DMS 273 treated with DMSO at 0.1 percent for 48 hours (cell line): ENCODE data around the gene ZNF700.
"Not testable (repeated sequence)": the region's sequence is repeated elsewhere in the genome, so short reads cannot be mapped to it uniquely, and the experiment has no call there.

ENCODE experiments used
- DNase-seq: peaks from one replicate; lab custom pipeline; 2025; lab: John Stamatoyannopoulos, UW

ZNF700 gene

GRCh38 chr19:11941361-11941887, 16.5 kb downstream of the ZNF700 start:
- not testable (repeated sequence) for DNase-seq

- no peak for DNase-seq
These were observed 17.3 kb downstream of the ZNF700 start for GRCh38 chr19:11942008-11942842.

GRCh38 chr19:11942843-11943108, 17.9 kb downstream of the ZNF700 start:
- DNase-seq = no peak

GRCh38 chr19:11944656-11945055, 19.7 kb downstream of the ZNF700 start:
- DNase-seq = no peak

GRCh38 chr19:11948646-11949045, 23.7 kb downstream of the ZNF700 start:
- no peak for DNase-seq

- no peak for DNase-seq
These were observed 24.3 kb downstream of the ZNF700 start for GRCh38 chr19:11949201-11949600.

- not testable (repeated sequence) for DNase-seq
These were observed 24.7 kb downstream of the ZNF700 start for GRCh38 chr19:11949614-11950080.

GRCh38 chr19:11950312-11950711, 25.4 kb downstream of the ZNF700 start:
- no peak for DNase-seq

- DNase-seq = peak; percentile 30
These were observed 38.9 kb downstream of the ZNF700 start for GRCh38 chr19:11963566-11964355.

GRCh38 chr19:11964496-11964857, 39.6 kb downstream of the ZNF700 start:
- no peak for DNase-seq

- DNase-seq = peak; percentile 51
These were observed 40.1 kb downstream of the ZNF700 start, which contains the start of gene ZNF763 for GRCh38 chr19:11964858-11965645. Gene ZNF763 (plus strand): TSS chr19:11965040. CDS start chr19:11965209, 169 bp downstream.

- no peak for DNase-seq
These were observed 45.3 kb downstream of the ZNF700 start for GRCh38 chr19:11970174-11970573.

GRCh38 chr19:11971041-11971440, 46.1 kb downstream of the ZNF700 start:
- no peak for DNase-seq

GRCh38 chr19:11973019-11973810, 48.3 kb downstream of the ZNF700 start:
- no peak for DNase-seq

GRCh38 chr19:11978492-11979100, 53.7 kb downstream of the ZNF700 start:
- no peak for DNase-seq

- no peak for DNase-seq
These were observed 54.6 kb downstream of the ZNF700 start for GRCh38 chr19:11979527-11979926.

GRCh38 chr19:11982526-11982925, 57.6 kb downstream of the ZNF700 start:
- no peak for DNase-seq

- DNase-seq = no peak
These were observed 60.1 kb downstream of the ZNF700 start for GRCh38 chr19:11984986-11985385.

GRCh38 chr19:11986754-11987153, 61.8 kb downstream of the ZNF700 start:
- no peak for DNase-seq

GRCh38 chr19:11987405-11988281, 62.7 kb downstream of the ZNF700 start:
- peak; percentile 87 for DNase-seq
